Osteocyte (in vitro differentiated cells): ENCODE measurements around the gene TENM4. TPM values are rescaled to one million over a fixed set of nuclear protein-coding genes. Genes with fewer than 3 reads are reported as not detected.

Experiments used
- DNase-seq: peaks from one replicate; pipeline ENCODE4 v3.0.0; 2021; ENCODE audit warnings: mixed read lengths; ENCODE audit not compliant: unreplicated experiment; ENCODE audit errors: extremely low spot score
- H3K27ac Mint-ChIP-seq: one replicate; pipeline ENCODE4 v1.8.0; 2021; ENCODE audit warnings: mild to moderate bottlenecking, mixed read lengths; ENCODE audit not compliant: unreplicated experiment
- H3K27me3 Mint-ChIP-seq: one replicate; pipeline ENCODE4 v1.8.0; 2021; ENCODE audit warnings: mixed read lengths; ENCODE audit not compliant: unreplicated experiment
- H3K36me3 Mint-ChIP-seq: one replicate; pipeline ENCODE4 v1.8.0; 2021; ENCODE audit warnings: mixed read lengths; ENCODE audit not compliant: unreplicated experiment
- H3K4me1 Mint-ChIP-seq: one replicate; pipeline ENCODE4 v1.8.0; 2021; ENCODE audit warnings: mixed read lengths; ENCODE audit not compliant: unreplicated experiment
- H3K4me3 Mint-ChIP-seq: one replicate; pipeline ENCODE4 v1.8.0; 2021; ENCODE audit warnings: mild to moderate bottlenecking, moderate library complexity, mixed read lengths; ENCODE audit not compliant: unreplicated experiment
- H3K9me3 Mint-ChIP-seq: one replicate; pipeline ENCODE4 v1.8.0; 2021; ENCODE audit warnings: mixed read lengths; ENCODE audit not compliant: unreplicated experiment
- CTCF ChIP-seq: fragments of 200-600 bp; sonication (generic); IDR thresholded peaks from 2 replicates; pipeline ENCODE4 v1.5.0; 2021; ENCODE audit warnings: antibody characterized with exemption, mild to moderate bottlenecking, moderate library complexity
- total RNA-seq: library from RNA; stranded (reverse); gene quantifications from 2 replicates; pipeline ENCODE4 v1.2.1, GENCODE V29; 2021

The TENM4 gene
- total RNA-seq, 1 donor from 2014 or later = 74.1 TPM

- Mint-ChIP-seq H3K27me3 (peaks cover 16% of the 10 kb centered on the region), H3K4me1 (peaks cover 2% of the 10 kb centered on the region), H3K9me3 (no peaks in the 10 kb centered on the region), H3K27ac (no peak overlapping the region), H3K36me3 (no peaks in the 10 kb centered on the region), H3K4me3 (no peak overlapping the region)
- no peak for DNase-seq
- TF ChIP-seq CTCF = no peak
These were observed 177.8 kb downstream of the TENM4 start for GRCh38 chr11:79263001-79263400.

DNA sequence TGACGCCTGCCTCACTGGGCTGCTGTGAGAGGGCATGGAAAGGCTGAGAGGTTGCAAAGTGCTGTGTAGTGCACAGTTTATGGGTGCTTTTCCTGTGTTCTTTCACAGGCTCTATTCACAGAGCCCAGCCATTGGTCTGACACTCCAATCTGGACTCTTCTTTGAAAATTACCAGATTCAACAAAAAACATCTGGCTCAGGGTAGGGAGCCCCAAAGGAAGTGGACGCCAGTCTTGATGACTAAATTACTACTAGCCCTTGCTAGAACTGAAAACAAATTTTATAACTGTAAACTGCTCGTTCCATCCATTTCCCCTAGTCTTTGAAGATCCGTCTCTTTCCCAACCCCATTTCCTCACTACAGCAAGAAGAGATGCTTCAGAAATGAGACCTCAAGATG, 178.6 kb downstream of the TENM4 start:
- Mint-ChIP-seq H3K4me1 (peaks cover 2% of the 10 kb centered on the region), H3K9me3 (no peaks in the 10 kb centered on the region), H3K36me3 (no peaks in the 10 kb centered on the region), H3K4me3 (no peak overlapping the region), H3K27ac (no peak overlapping the region), H3K27me3 (peaks cover 16% of the 10 kb centered on the region)
- TF ChIP-seq CTCF = no peak
- no peak for DNase-seq

DNA sequence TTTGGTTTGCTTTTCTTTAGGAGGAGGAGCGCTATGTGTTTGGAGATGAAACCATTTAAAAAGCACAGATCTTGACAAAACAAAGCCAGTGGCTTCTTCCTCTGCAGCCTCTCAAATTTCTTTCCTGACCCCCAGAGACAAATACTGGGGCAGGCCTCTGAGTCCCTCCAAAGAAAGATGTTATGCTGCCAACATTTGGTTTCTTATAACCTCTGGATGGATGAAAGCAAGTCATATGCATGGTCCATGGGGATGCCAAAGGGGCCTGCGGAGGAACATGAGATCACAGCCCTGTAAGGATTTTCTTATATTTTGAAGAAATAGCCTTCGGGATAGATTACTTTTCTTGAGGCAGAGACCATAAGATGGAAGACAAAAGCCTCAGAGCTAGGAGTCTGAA, 179.1 kb downstream of the TENM4 start:
- DNase-seq = no peak
- Mint-ChIP-seq H3K9me3 (no peaks in the 10 kb centered on the region), H3K4me1 (peaks cover 2% of the 10 kb centered on the region), H3K36me3 (no peaks in the 10 kb centered on the region), H3K4me3 (no peak overlapping the region), H3K27me3 (peaks cover 16% of the 10 kb centered on the region), H3K27ac (no peak overlapping the region)
- no peak for TF ChIP-seq CTCF

GRCh38 chr11:79259800-79260199, 181.0 kb downstream of the TENM4 start:
- H3K9me3 Mint-ChIP-seq = no peaks in the 10 kb centered on the region
- H3K4me1 Mint-ChIP-seq = peaks cover 2% of the 10 kb centered on the region
- H3K27ac Mint-ChIP-seq = no peak overlapping the region
- peaks cover 20% of the 10 kb centered on the region for H3K27me3 Mint-ChIP-seq
- peak; percentile 37 for TF ChIP-seq CTCF
- no peak overlapping the region for H3K4me3 Mint-ChIP-seq
- no peaks in the 10 kb centered on the region for H3K36me3 Mint-ChIP-seq
- no peak for DNase-seq

- no peak for TF ChIP-seq CTCF
- Mint-ChIP-seq H3K9me3 (no peaks in the 10 kb centered on the region), H3K4me3 (no peak overlapping the region), H3K4me1 (peaks cover 2% of the 10 kb centered on the region), H3K27me3 (peaks cover 28% of the 10 kb centered on the region), H3K36me3 (no peaks in the 10 kb centered on the region), H3K27ac (no peak overlapping the region)
- no peak for DNase-seq
These were observed 182.3 kb downstream of the TENM4 start for GRCh38 chr11:79258576-79258975.
